HepG2 (cell line): ENCODE results near the gene TPM2. TPM values are rescaled to one million over a fixed set of nuclear protein-coding genes. Genes with fewer than 3 reads are reported as not detected.

Experiments
- ATAC-seq: fragments of 200-7000 bp; cut with Tn5 transposase; 3 replicates; pipeline ENCODE4 v1.9.1; 2020; ENCODE audit warnings: mild to moderate bottlenecking, moderate library complexity
- BruUV-seq: library from RNA; stranded (reverse); fragments of 400-500 nt; replicated peaks from 2 replicates; lab custom pipeline; 2021; lab: Mats Ljungman, UMichigan
- CTCF ChIA-PET: fragments of 300-600 bp; formaldehyde crosslinking; extraction: SDS; loops from one replicate; lab custom pipeline; 2021; ENCODE audit warnings: low total read pairs, inconsistent platforms, low intra/inter-chr PET ratio; lab: Yijun Ruan, JAX
- POLR2A ChIA-PET: fragments of 350-600 bp; sonication (Branson Sonifier 250); formaldehyde crosslinking; loops from one replicate; lab custom pipeline; 2020; ENCODE audit warnings: antibody characterized with exemption, inconsistent platforms; lab: Yijun Ruan, JAX
- DNase-seq: peaks from one replicate; pipeline ENCODE4 v3.0.0-alpha.2; 2015; ENCODE audit warnings: low spot score
- FAIRE-seq: peaks from 3 replicates; lab custom pipeline; 2011; peaks lifted over from hg19 to GRCh38; lab: Jason Lieb, UNC
- H2AFZ ChIP-seq: one replicate; pipeline ENCODE4 v1.6.1; 2011; ENCODE audit warnings: low read length, inconsistent platforms
- H3K27ac ChIP-seq: fragments of 300-600 bp; 3 replicates; pipeline ENCODE4 v1.8.0; 2011; ENCODE audit warnings: mixed run types, mild to moderate bottlenecking, mixed read lengths, low read length, inconsistent platforms; ENCODE audit not compliant: insufficient read depth; ENCODE audit errors: extremely low read length
- H3K27me3 ChIP-seq, 2 experiments: fragments of 200-600 bp in 1 of 2; 2 replicates in 1 of 2; 3 replicates in 1 of 2; pipeline versions ENCODE4 v1.6.0 to v1.8.0; 2011; ENCODE audit warnings: low read length in 2 of 2, mild to moderate bottlenecking in 2 of 2, moderate library complexity in 2 of 2, inconsistent platforms in 1 of 2; ENCODE audit not compliant: insufficient read depth in 2 of 2, control insufficient read depth in 1 of 2
- H3K36me3 ChIP-seq, 2 experiments: fragments of 200-600 bp in 1 of 2; replicated peaks in 1 of 2; 2 replicates in 1 of 2; 3 replicates in 1 of 2; pipeline versions ENCODE4 v1.5.1 to v1.8.0; 2011; ENCODE audit warnings: low read length in 2 of 2, inconsistent platforms in 1 of 2; ENCODE audit not compliant: insufficient read depth in 2 of 2, control insufficient read depth in 1 of 2
- H3K4me1 ChIP-seq: 2 replicates; pipeline ENCODE4 v1.5.1; 2012; ENCODE audit warnings: low read length, inconsistent platforms; ENCODE audit not compliant: insufficient read depth
- H3K4me2 ChIP-seq: 2 replicates; pipeline ENCODE4 v1.6.0; 2011; ENCODE audit warnings: low read depth, low read length, inconsistent platforms
- H3K4me3 ChIP-seq, 3 experiments: fragments of 200-600 bp in 1 of 3; sonication (generic), shearing (Covaris generic) in 1 of 3; replicated peaks in 1 of 3; 2 replicates each; pipeline ENCODE4 v1.5.1; 2011 to 2016; ENCODE audit warnings: low read length in 3 of 3, inconsistent platforms in 2 of 3, low read depth in 2 of 3, mild to moderate bottlenecking in 2 of 3, control low read depth in 1 of 3, mixed read lengths in 1 of 3; ENCODE audit not compliant: insufficient read depth in 1 of 3
- H3K79me2 ChIP-seq: one replicate; pipeline ENCODE4 v1.6.1; 2011; ENCODE audit warnings: low read length, inconsistent platforms; ENCODE audit not compliant: insufficient read depth
- H3K9ac ChIP-seq: 2 replicates; pipeline ENCODE4 v1.6.0; 2011; ENCODE audit warnings: mild to moderate bottlenecking, low read depth, low read length, inconsistent platforms; ENCODE audit not compliant: insufficient read depth
- H3K9me3 ChIP-seq: 2 replicates; pipeline ENCODE4 v1.5.1; 2012; ENCODE audit warnings: mild to moderate bottlenecking, low read length
- H4K20me1 ChIP-seq: 2 replicates; pipeline ENCODE4 v1.6.0; 2011; ENCODE audit warnings: inconsistent platforms, mild to moderate bottlenecking, low read length, moderate library complexity; ENCODE audit not compliant: insufficient read depth
- SRSF9 ChIP-seq: fragments of 200-400 bp; formaldehyde crosslinking; IDR thresholded peaks from 2 replicates; pipeline ENCODE4 v1.6.1; 2018; ENCODE audit warnings: borderline replicate concordance, mild to moderate bottlenecking, low read depth, low read length; ENCODE audit not compliant: insufficient read depth, poor library complexity, severe bottlenecking
- STAG1 ChIP-seq: sonication (generic); formaldehyde crosslinking; IDR thresholded peaks from 2 replicates; pipeline ENCODE4 v1.4.0; 2020; ENCODE audit warnings: missing genetic modification reagents
- STAT5B ChIP-seq: sonication (generic); formaldehyde crosslinking; IDR thresholded peaks from 2 replicates; pipeline ENCODE4 v1.4.0; 2020; ENCODE audit warnings: missing genetic modification reagents
- ZBTB42 ChIP-seq: sonication (generic); formaldehyde crosslinking; IDR thresholded peaks from 2 replicates; pipeline ENCODE4 v1.5.0; 2020; ENCODE audit warnings: mild to moderate bottlenecking, missing genetic modification reagents
- ZFP37 ChIP-seq: sonication (generic); formaldehyde crosslinking; IDR thresholded peaks from 2 replicates; pipeline ENCODE4 v1.4.0; 2020; ENCODE audit warnings: missing genetic modification reagents, borderline replicate concordance
- ZNF570 ChIP-seq: sonication (generic); formaldehyde crosslinking; IDR thresholded peaks from 2 replicates; pipeline ENCODE4 v1.4.0; 2020; ENCODE audit warnings: mild to moderate bottlenecking, missing genetic modification reagents, borderline replicate concordance
- WGBS: methylation state at CpG from one replicate; pipeline ENCODE4 v1.1.6; 2017; ENCODE audit warnings: low lambda C conversion rate; 5-methylcytosine and 5-hydroxymethylcytosine counted together
- in situ Hi-C: cut with HindIII; loops from 2 replicates; pipeline ENCODE4 v1.10.0; 2017; ENCODE audit warnings: low pct_unique_long_range_greater_than_20kb; ENCODE audit not compliant: extremely low pct_ligation_motif_present
- intact Hi-C: fragments of 100-400 bp; cut with micrococcal nuclease; formaldehyde crosslinking; loops from one replicate; pipeline ENCODE4 v1.10.0; 2022; ENCODE audit not compliant: unreplicated experiment
- polyA plus RNA-seq, 8 experiments: library from polyadenylated mRNA; depleted of rRNA in 3 of 8; stranded (reverse) in 7 of 8; unstranded in 1 of 8; fragments of >200 nt; fragmentation: Illumina TruSeq in 4 of 8; extraction: Trizol in 4 of 8; gene quantifications; 2 replicates each; pipeline versions ENCODE4 v1.2.1 to v1.2.3, GENCODE V29; 2011 to 2016; ENCODE audit warnings: low read depth in 4 of 8, missing spikeins in 1 of 8, mixed read lengths in 1 of 8; ENCODE audit not compliant: insufficient read depth in 1 of 8
- total RNA-seq, 5 experiments: library from RNA; depleted of rRNA; stranded (reverse); fragments of >200 nt; fragmentation: Illumina TruSeq; extraction: Trizol; gene quantifications; 2 replicates each; pipeline ENCODE4 v1.2.3, GENCODE V29; 2016; ENCODE audit warnings: low read depth in 1 of 5
- TF ChIP-seq, protein P1 (sequence below): sonication (generic); formaldehyde crosslinking; IDR thresholded peaks from 2 replicates; pipeline ENCODE4 v1.5.0; 2020; ENCODE audit warnings: mild to moderate bottlenecking, missing genetic modification reagents

TPM2 gene
- total and polyA plus RNA-seq, 2 of the 13 experiments (the other 11 are each of a cell fraction or from before 2014, with no cell fraction given) = 3.1 to 10.7 TPM

DNA sequence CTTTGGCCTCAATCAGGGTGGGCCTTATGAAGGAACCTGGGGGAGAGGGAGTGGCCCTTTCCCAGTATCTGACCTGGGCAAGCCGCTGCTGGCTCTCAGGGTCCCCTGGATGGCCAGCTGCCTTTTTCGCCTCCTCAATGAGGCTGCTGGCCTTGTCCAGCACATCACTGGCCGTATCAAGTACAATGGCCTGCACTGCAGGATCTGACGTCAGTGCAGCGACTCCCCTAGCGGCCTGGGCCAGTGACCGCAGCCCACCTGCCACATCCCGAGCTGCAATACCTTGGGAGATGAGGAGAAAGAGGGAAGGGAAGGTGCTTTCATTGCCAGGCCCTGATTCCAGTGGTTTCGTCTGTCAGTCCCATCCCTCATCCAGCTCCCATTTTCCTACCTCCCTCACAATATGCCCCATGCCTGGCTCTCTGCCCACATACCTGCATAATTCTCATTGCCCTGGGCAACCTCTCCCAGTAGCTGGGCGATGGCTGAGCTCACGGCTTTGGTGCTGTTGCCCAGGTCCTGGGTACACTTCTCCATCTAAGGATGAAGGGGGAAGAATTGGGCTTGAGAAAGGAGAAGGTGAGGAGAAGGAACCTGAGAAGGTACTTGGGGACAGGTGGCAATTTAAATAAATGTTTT, 23.2 kb upstream of the TPM2 start:
- no peak for TF ChIP-seq STAT5B
- TF ChIP-seq STAG1 (CRISPR knock-in tag) = peak; percentile 41
- TF ChIP-seq, all 625 proteins: peak for 1
- H3K9me3 ChIP-seq = no peaks in the 10 kb centered on the region
- H3K27me3 ChIP-seq = no peaks in the 10 kb centered on the region
- H3K4me1 ChIP-seq = no peaks in the 10 kb centered on the region
- no peak overlapping the region for H2AFZ ChIP-seq
- POLR2A ChIA-PET = interaction anchor here (0.6 to 2.1 kb wide), 3 partner anchors 15 to 29 kb away, joined by 3 to 5 read pairs (median 4); no protein-coding TSS in a partner anchor
- DNase-seq (no peak), ATAC-seq (peak; percentile 41), FAIRE-seq (no peak)
- H3K36me3 ChIP-seq = peaks cover 52 to 89% of the 10 kb centered on the region in 2 experiments
- intact Hi-C loops (no loop called here), in situ Hi-C loops (no loop called here)
- no TSS peak for BruUV-seq
- no peak overlapping the region for H3K27ac ChIP-seq
- 91% methylated on average over 3 of the region's 11 CpGs for WGBS
- no peaks in the 10 kb centered on the region for H4K20me1 ChIP-seq
- H3K9ac ChIP-seq = no peak overlapping the region
- CTCF ChIA-PET = no interaction called here
- no peaks in the 10 kb centered on the region for H3K79me2 ChIP-seq
- no peak overlapping the region for H3K4me2 ChIP-seq
- H3K4me3 ChIP-seq = no peak overlapping the region

DNA sequence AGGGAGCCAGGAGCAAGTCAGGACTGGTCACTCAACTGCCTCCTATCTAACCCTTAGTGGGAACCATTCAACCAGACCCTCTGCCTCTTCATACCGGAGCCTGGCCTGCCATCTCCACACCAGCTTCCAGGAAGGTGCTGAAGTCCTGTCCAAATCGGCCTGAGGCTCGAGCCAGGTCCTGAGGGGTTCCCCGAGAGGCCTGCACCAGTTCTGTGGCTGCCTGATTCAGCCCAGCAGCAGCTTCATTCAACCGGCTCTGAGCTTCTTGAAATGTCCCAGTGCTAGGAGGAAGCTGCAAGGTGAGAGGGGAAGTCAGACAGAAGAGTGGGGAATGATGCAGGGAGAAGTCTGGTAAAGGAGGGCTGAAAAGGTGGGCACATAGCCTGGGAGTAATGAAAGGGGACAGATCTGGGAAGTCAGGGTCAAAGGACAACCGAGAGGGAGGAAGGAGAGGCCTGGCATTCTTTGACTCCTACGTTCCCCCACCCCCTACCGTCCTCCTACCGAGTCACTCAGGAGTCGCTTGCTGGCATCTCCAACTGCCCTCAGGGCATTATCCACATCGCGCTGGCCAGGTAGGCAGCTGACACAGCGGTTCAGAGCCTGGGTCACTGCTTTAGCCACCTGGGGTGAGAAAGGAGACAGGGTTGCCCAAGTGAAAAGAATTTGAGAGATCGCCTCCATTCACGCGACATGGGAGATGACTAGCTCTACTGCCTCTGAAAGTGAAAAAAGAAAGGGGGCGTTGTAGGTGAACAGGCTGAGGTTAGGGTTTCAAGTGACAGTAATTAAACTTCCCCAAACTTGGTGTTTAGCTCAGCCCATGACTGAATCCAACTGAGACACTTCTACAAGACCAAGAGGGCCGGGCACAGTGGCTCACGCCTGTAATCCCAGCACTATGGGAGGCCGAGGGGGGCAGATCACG, 22.0 kb upstream of the TPM2 start:
- H3K36me3 ChIP-seq = peaks cover 50 to 89% of the 10 kb centered on the region in 2 experiments

More for the DNA sequence above, 22.0 kb upstream of the TPM2 start:
- ATAC-seq = no peak
- no peaks in the 10 kb centered on the region for H3K79me2 ChIP-seq
- in situ Hi-C loops (no loop called here), intact Hi-C loops (no loop called here)
- no peaks in the 10 kb centered on the region for H4K20me1 ChIP-seq
- no peak overlapping the region for H3K27ac ChIP-seq
- H3K9ac ChIP-seq = no peak overlapping the region
- POLR2A ChIA-PET = interaction anchor here (0.9 to 1.5 kb wide), 2 partner anchors 47 to 54 kb away, joined by 3 read pairs; partner anchors contain the start of genes CCDC107 and RMRP
- H3K4me1 ChIP-seq = no peaks in the 10 kb centered on the region
- WGBS = 98% methylated on average over 21 of the region's 21 CpGs
- TF ChIP-seq STAG1 (CRISPR knock-in tag) = no peak
- no peak for TF ChIP-seq SRSF9
- TF ChIP-seq, protein P1, sequence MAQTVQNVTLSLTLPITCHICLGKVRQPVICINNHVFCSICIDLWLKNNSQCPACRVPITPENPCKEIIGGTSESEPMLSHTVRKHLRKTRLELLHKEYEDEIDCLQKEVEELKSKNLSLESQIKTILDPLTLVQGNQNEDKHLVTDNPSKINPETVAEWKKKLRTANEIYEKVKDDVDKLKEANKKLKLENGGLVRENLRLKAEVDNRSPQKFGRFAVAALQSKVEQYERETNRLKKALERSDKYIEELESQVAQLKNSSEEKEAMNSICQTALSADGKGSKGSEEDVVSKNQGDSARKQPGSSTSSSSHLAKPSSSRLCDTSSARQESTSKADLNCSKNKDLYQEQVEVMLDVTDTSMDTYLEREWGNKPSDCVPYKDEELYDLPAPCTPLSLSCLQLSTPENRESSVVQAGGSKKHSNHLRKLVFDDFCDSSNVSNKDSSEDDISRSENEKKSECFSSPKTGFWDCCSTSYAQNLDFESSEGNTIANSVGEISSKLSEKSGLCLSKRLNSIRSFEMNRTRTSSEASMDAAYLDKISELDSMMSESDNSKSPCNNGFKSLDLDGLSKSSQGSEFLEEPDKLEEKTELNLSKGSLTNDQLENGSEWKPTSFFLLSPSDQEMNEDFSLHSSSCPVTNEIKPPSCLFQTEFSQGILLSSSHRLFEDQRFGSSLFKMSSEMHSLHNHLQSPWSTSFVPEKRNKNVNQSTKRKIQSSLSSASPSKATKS = no peak
- TF ChIP-seq ZNF570 (CRISPR knock-in tag) = no peak
- no peak for TF ChIP-seq ZFP37
- no peak for TF ChIP-seq ZBTB42 (CRISPR knock-in tag)
- no peaks in the 10 kb centered on the region for H3K9me3 ChIP-seq
- H2AFZ ChIP-seq = no peak overlapping the region
- no peak overlapping the region for H3K4me3 ChIP-seq
- DNase-seq = no peak
- no peaks in the 10 kb centered on the region for H3K27me3 ChIP-seq
- TSS peak; percentile 19 for BruUV-seq
- no peak overlapping the region for H3K4me2 ChIP-seq
- CTCF ChIA-PET = no interaction called here
- no peak for FAIRE-seq
